ENCODE measurements around the gene SPACA7. TPM values are rescaled to one million over a fixed set of nuclear protein-coding genes. Genes with fewer than 3 reads are reported as not detected.

Gene SPACA7
- total RNA-seq, 1 experiment from 2014 or later, result not detected

- TF ChIP-seq CTCF (IDR thresholded peaks at IDR 0.05 in 2 of 3, conservative IDR thresholded peaks at IDR 0.05 in 1 of 3; ENCODE audit: borderline replicate concordance in 1 of 3, insufficient read depth in 1 of 3, low read depth in 2 of 3, low read length in 2 of 3), result no peak
These were observed 107.1 kb downstream of the SPACA7 start (continued) for GRCh38 chr13:112483299-112483698.

Other genes with a start within 250 kb of the SPACA7 start
- 51.4 TPM for gene TUBGCP3, start 211.8 kb downstream of the SPACA7 start, total RNA-seq (2021; ENCODE audit: unreplicated experiment)

Measured in HCT116 (cell line).